Fibroblast of mammary gland (primary cell): Measurements from ENCODE around the gene CIP2A.
A peak's percentile ranks its signal among the peaks of the same experiment; 100 is the strongest.

Experiments
- DNase-seq: peaks from one replicate; pipeline ENCODE4 v3.0.0-alpha.2; 2010; ENCODE audit warnings: low read depth
- H3K4me3 ChIP-seq: 2 replicates; pipeline ENCODE4 v1.5.1; 2011; ENCODE audit warnings: low read depth, mild to moderate bottlenecking, low read length, moderate library complexity; ENCODE audit not compliant: control insufficient read depth
- TF ChIP-seq, protein P1 (sequence below): conservative IDR thresholded peaks from 2 replicates; pipeline ENCODE4 v1.5.1; 2011; ENCODE audit warnings: low read depth, low read length, inconsistent platforms; ENCODE audit not compliant: control insufficient read depth, insufficient read depth

CIP2A gene

DNA sequence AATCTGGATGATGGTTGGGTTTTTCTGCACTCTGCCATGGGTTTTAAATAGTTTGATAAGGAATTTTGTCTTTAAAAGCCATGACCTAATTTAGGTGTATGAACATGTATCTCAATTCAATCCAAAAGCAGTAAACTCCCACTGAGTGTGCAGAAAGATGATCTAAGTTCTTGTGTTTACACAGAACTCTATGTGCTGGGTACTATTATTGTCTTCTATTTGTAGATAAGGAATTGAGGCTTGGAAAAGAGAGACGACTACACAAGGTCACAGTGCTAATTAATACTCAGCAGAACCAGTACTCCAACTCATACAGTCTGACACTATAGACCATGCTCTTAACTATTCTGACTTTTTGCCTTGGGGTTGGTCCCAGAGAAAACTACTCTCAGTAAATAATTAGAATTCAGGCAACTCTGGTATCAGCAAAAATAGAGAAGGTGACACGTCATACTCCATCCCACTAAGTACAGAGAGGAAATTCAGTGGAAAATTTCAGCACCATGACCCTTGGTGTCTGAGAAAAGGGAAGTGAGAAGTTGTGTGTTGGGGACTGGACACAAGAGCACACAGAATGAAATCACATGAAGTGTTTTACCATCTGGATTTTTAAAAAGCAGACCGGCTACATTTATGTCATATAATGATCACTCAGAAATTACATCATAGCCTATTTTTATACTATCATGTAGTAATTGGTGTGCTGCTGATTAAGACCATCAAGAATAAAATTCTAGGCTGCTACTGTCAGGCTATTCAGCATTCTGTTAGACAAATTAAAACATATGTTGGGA, 60.6 kb downstream of the CIP2A start:
- TF ChIP-seq, protein P1, sequence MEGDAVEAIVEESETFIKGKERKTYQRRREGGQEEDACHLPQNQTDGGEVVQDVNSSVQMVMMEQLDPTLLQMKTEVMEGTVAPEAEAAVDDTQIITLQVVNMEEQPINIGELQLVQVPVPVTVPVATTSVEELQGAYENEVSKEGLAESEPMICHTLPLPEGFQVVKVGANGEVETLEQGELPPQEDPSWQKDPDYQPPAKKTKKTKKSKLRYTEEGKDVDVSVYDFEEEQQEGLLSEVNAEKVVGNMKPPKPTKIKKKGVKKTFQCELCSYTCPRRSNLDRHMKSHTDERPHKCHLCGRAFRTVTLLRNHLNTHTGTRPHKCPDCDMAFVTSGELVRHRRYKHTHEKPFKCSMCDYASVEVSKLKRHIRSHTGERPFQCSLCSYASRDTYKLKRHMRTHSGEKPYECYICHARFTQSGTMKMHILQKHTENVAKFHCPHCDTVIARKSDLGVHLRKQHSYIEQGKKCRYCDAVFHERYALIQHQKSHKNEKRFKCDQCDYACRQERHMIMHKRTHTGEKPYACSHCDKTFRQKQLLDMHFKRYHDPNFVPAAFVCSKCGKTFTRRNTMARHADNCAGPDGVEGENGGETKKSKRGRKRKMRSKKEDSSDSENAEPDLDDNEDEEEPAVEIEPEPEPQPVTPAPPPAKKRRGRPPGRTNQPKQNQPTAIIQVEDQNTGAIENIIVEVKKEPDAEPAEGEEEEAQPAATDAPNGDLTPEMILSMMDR = no peak
- DNase-seq = no peak
- no peak overlapping the region for H3K4me3 ChIP-seq

DNA sequence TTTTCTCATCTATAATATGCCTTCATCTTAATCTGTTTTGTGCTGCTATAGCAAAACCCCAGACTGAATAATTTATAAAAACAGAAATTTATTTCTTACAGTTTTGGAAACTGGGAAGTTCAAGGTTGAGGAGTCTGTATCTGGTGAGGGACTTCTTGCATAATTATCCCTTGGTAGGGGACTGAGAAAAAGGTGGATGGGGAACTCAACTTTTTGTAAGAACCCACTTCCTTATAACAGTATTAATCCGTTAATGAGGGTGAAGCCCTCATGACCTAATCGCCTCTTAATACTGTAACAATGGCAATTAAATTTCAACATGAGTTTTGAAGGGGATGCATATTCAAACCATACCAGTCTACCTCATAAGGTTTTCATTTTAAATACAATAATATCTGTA, 61.4 kb downstream of the CIP2A start:
- no peak for DNase-seq
- no peak overlapping the region for H3K4me3 ChIP-seq
- TF ChIP-seq, protein P1 = no peak

DNA sequence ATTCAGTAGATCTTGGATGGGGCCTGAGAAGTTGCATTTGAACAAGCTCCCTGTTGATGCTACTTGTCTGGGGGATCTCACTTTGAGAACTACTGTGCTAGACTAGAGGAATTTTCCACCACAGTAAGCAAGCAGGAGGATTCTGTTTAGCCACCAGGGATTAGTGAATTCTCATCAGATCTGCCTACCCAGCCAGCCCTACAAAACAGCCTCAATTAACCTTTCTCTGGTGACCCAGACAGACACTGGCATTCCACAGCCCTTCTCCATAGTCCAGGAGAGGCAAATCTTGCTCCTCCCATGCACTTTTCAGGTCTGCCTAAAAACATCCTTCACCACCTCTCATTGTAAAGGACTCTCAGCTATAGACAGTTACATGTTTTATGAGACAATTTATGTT, 62.1 kb downstream of the CIP2A start:
- H3K4me3 ChIP-seq = no peak overlapping the region
- DNase-seq = no peak
- TF ChIP-seq, protein P1 = no peak

DNA sequence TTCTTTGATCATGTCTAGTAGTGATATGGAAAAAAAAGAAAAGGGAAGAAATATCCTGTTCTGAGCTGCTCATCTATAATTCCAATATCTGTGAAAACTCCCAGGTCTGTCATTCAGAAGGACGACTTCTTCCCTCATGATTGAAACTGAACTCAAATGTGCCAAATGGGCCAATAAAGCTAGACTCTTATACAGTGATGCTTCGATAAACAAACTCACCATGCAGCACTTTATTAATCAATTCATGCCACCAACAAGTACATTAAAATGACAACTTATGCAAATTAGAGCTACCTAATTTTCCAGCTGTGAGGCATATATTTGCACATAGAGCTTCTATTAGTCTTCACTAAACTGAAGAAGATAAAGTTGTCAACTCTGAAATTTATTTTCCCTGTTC, 63.3 kb downstream of the CIP2A start:
- no peak for DNase-seq
- TF ChIP-seq, protein P1 = no peak
- H3K4me3 ChIP-seq = no peak overlapping the region

DNA sequence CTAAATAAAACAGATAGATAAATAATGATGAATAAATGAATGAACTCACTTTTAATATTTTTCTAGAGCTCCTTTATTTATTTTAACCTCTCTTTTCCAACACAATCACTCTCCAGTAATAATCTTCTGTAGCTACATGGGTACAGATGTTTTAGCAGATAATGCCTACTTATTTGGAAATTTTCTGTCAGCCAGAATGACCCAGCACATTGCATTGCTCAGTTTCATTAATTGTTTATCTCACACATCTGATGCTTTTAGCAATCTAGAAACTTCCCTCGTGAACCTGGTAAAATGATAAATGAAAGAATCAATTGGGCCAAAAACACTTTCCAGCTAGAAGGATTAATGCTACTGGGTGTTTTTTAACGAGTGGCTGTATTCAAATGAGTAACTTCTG, 64.0 kb downstream of the CIP2A start:
- no peak for DNase-seq
- H3K4me3 ChIP-seq = no peak overlapping the region
- TF ChIP-seq, protein P1 = no peak

DNA sequence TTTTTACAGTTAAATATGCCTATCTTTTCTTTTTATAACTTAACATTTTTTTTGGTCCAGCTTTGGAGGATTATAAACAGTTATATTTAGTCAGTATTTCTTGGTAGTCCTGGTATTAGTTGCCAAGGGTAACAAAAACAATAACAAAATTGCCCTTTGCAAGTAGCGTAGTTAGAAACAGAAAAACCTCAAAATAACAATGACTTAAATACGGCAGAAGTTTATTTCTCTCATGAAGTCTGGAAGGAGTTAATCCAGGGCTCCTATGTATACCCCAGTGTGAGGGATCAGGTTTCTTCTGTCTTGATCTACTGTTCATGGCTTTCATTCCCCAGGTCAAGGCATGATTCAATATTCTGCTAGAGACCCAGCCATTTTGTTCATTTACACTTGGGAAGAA, 64.7 kb downstream of the CIP2A start:
- TF ChIP-seq, protein P1 = no peak
- no peak overlapping the region for H3K4me3 ChIP-seq
- DNase-seq = peak; percentile 6
